GM21526 (cell line): Measurements from ENCODE around the gene SRRM5.
"Not testable (repeated sequence)": the region's sequence is repeated elsewhere in the genome, so short reads cannot be mapped to it uniquely, and the experiment has no call there.

ENCODE experiments used
- ATAC-seq: cut with Tn5 transposase; IDR thresholded peaks from one replicate; pipeline ENCODE4 v1.9.1; 2021; ENCODE audit warnings: moderate library complexity; ENCODE audit not compliant: unreplicated experiment, low FRiP score

SRRM5 gene

GRCh38 chr19:43611788-43612187 is at the start of gene SRRM5:
TSS of gene SRRM5 (plus strand) at chr19:43612088. CDS start at chr19:43612122, 34 bp downstream.
- ATAC-seq: no peak

- no peak for ATAC-seq
Observed at GRCh38 chr19:43562226-43562697, 49.6 kb upstream of the SRRM5 start.

GRCh38 chr19:43562698-43563241 is 49.1 kb upstream of the SRRM5 start:
- ATAC-seq: no peak

GRCh38 chr19:43563816-43564457 is 48.0 kb upstream of the SRRM5 start:
- no peak for ATAC-seq

GRCh38 chr19:43564800-43565199 is 47.1 kb upstream of the SRRM5 start:
- ATAC-seq: no peak

GRCh38 chr19:43569657-43570056 is 42.2 kb upstream of the SRRM5 start:
- ATAC-seq: no peak

GRCh38 chr19:43570174-43570791 is 41.6 kb upstream of the SRRM5 start:
- ATAC-seq: no peak

GRCh38 chr19:43572171-43572588 is 39.7 kb upstream of the SRRM5 start:
- ATAC-seq: no peak

GRCh38 chr19:43574424-43575155 is 37.3 kb upstream of the SRRM5 start:
- no peak for ATAC-seq

GRCh38 chr19:43575156-43575950 is 36.5 kb upstream of the SRRM5 start, which contains the start of the genes PINLYP and XRCC1:
TSS of gene PINLYP (plus strand) at chr19:43575801. CDS start at chr19:43577192, 1,391 bp downstream.
TSS of gene XRCC1 (minus strand) at chr19:43575527. CDS start at chr19:43575458, 69 bp downstream.
- peak; percentile 91 for ATAC-seq

- ATAC-seq: no peak
Observed at GRCh38 chr19:43575955-43576878, 35.7 kb upstream of the SRRM5 start.

- ATAC-seq: no peak
Observed at GRCh38 chr19:43578787-43579186, 33.1 kb upstream of the SRRM5 start.

- ATAC-seq: no peak
Observed at GRCh38 chr19:43581467-43581866, 30.4 kb upstream of the SRRM5 start.

GRCh38 chr19:43582495-43582894 is 29.4 kb upstream of the SRRM5 start:
- no peak for ATAC-seq

- ATAC-seq: no peak
Observed at GRCh38 chr19:43584484-43584883, 27.4 kb upstream of the SRRM5 start.

GRCh38 chr19:43586346-43586745 is 25.5 kb upstream of the SRRM5 start:
- ATAC-seq: no peak

- ATAC-seq: not testable (repeated sequence)
Observed at GRCh38 chr19:43587029-43587428, 24.9 kb upstream of the SRRM5 start.

GRCh38 chr19:43589277-43589676 is 22.6 kb upstream of the SRRM5 start:
- no peak for ATAC-seq

- no peak for ATAC-seq
Observed at GRCh38 chr19:43589678-43590077, 22.2 kb upstream of the SRRM5 start.
